Measurements from ENCODE around the gene LMX1A. TPM values are rescaled to one million over a fixed set of nuclear protein-coding genes. Genes with fewer than 3 reads are reported as not detected.

Gene LMX1A
- total RNA-seq, 1 donor from 2014 or later: not detected

- Mint-ChIP-seq H3K36me3 (ENCODE audit: low read depth) (no peaks in the 10 kb centered on the region), H3K27ac (ENCODE audit: unreplicated experiment) (no peak overlapping the region), H3K27me3 (ENCODE audit: low read depth) (peaks cover 97% of the 10 kb centered on the region), H3K4me1 (peaks cover 26% of the 10 kb centered on the region), H3K9me3 (no peaks in the 10 kb centered on the region), H3K4me3 (peak overlapping the region; percentile 18)
- TF ChIP-seq CTCF (conservative IDR thresholded peaks at IDR 0.05): no peak
- peak; percentile 9 for DNase-seq (ENCODE audit: low read depth, low spot score)
Measured at GRCh38 chr1:165352442-165353293, 3.8 kb downstream of the LMX1A start.

GRCh38 chr1:165351863-165352441 lies 4.6 kb downstream of the LMX1A start:
- Mint-ChIP-seq H3K9me3 (no peaks in the 10 kb centered on the region), H3K4me3 (peak overlapping the region; percentile 13), H3K27me3 (ENCODE audit: low read depth) (peaks cover 97% of the 10 kb centered on the region), H3K27ac (ENCODE audit: unreplicated experiment) (no peak overlapping the region), H3K36me3 (ENCODE audit: low read depth) (no peaks in the 10 kb centered on the region), H3K4me1 (peaks cover 26% of the 10 kb centered on the region)
- TF ChIP-seq CTCF (conservative IDR thresholded peaks at IDR 0.05): no peak
- no peak for DNase-seq (ENCODE audit: low read depth, low spot score)

- H3K27ac Mint-ChIP-seq (ENCODE audit: unreplicated experiment): no peak overlapping the region
- peaks cover 26% of the 10 kb centered on the region for H3K4me1 Mint-ChIP-seq
- no peak for DNase-seq (ENCODE audit: low read depth, low spot score)
- no peak overlapping the region for H3K4me3 Mint-ChIP-seq
- H3K27me3 Mint-ChIP-seq (ENCODE audit: low read depth): peaks cover 100% of the 10 kb centered on the region
- no peaks in the 10 kb centered on the region for H3K9me3 Mint-ChIP-seq
- no peaks in the 10 kb centered on the region for H3K36me3 Mint-ChIP-seq (ENCODE audit: low read depth)
- TF ChIP-seq CTCF (conservative IDR thresholded peaks at IDR 0.05): no peak
Measured at GRCh38 chr1:165350840-165351239, 5.7 kb downstream of the LMX1A start.

GRCh38 chr1:165345502-165345901 lies 11.0 kb downstream of the LMX1A start:
- Mint-ChIP-seq H3K27ac (ENCODE audit: unreplicated experiment) (no peak overlapping the region), H3K4me1 (peaks cover 4% of the 10 kb centered on the region), H3K9me3 (no peaks in the 10 kb centered on the region), H3K4me3 (no peak overlapping the region), H3K27me3 (ENCODE audit: low read depth) (peaks cover 97% of the 10 kb centered on the region), H3K36me3 (ENCODE audit: low read depth) (no peaks in the 10 kb centered on the region)
- TF ChIP-seq CTCF (conservative IDR thresholded peaks at IDR 0.05): no peak
- no peak for DNase-seq (ENCODE audit: low read depth, low spot score)

- Mint-ChIP-seq H3K9me3 (no peaks in the 10 kb centered on the region), H3K36me3 (ENCODE audit: low read depth) (no peaks in the 10 kb centered on the region), H3K4me1 (peaks cover 4% of the 10 kb centered on the region), H3K4me3 (no peak overlapping the region), H3K27me3 (ENCODE audit: low read depth) (peaks cover 95% of the 10 kb centered on the region), H3K27ac (ENCODE audit: unreplicated experiment) (no peak overlapping the region)
- no peak for DNase-seq (ENCODE audit: low read depth, low spot score)
- TF ChIP-seq CTCF (conservative IDR thresholded peaks at IDR 0.05): no peak
Measured at GRCh38 chr1:165344736-165345135, 11.8 kb downstream of the LMX1A start.
